ENCODE data around the gene FARP2.

DNA sequence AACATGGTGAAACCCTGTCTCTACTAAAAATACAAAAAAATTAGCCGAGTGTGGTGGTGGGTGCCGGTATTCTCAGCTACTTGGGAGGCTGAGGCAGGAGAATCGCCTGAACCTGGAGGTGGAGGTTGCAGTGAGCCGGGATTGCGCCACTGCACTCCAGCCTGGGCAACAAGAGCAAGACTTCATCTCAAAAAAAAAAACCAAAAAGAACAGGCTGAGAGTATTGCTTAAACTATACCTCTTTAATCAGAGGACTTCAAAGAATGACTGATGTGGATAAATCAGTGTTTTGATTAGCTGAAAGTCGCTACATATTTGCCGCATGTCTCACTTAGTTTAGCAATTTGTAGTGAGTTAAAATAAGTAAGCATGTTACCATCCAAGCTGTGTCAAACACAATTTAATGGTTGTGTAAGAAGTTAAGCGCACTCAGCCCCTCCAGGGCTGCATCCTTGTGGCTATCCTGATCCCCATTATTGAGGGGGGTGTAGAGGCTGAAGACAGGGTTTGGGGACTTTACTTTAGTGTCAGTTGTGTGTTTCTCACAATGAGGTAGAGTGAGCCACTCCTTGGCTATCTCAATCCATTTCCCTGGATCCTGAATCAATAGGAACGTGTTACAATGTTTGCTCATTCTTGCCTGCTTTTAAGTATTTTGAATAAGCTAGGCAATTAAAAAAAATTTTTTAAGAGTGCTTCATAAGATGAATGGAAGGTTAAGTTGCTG is 11.0 kb upstream of the FARP2 start:
- TF ChIP-seq POLR2A (IDR thresholded peaks at IDR 0.05; ENCODE audit: borderline replicate concordance, extremely low read depth, insufficient read depth, insufficient read length) (no peak), RAD21 (IDR thresholded peaks at IDR 0.05; ENCODE audit: low read depth) (no peak)
- TF ChIP-seq, protein P1, sequence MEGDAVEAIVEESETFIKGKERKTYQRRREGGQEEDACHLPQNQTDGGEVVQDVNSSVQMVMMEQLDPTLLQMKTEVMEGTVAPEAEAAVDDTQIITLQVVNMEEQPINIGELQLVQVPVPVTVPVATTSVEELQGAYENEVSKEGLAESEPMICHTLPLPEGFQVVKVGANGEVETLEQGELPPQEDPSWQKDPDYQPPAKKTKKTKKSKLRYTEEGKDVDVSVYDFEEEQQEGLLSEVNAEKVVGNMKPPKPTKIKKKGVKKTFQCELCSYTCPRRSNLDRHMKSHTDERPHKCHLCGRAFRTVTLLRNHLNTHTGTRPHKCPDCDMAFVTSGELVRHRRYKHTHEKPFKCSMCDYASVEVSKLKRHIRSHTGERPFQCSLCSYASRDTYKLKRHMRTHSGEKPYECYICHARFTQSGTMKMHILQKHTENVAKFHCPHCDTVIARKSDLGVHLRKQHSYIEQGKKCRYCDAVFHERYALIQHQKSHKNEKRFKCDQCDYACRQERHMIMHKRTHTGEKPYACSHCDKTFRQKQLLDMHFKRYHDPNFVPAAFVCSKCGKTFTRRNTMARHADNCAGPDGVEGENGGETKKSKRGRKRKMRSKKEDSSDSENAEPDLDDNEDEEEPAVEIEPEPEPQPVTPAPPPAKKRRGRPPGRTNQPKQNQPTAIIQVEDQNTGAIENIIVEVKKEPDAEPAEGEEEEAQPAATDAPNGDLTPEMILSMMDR (IDR thresholded peaks at IDR 0.05 in 2 of 3, conservative IDR thresholded peaks at IDR 0.05 in 1 of 3; ENCODE audit: borderline replicate concordance in 1 of 3, insufficient read depth in 1 of 3, low read depth in 2 of 3, low read length in 2 of 3): no peak

Measured in HCT116 (cell line).